B cell (primary cell): ENCODE results near the gene PAX1. TPM values are rescaled to one million over a fixed set of nuclear protein-coding genes. Genes with fewer than 3 reads are reported as not detected.

Experiments
- polyA plus RNA-seq: library from polyadenylated mRNA; depleted of rRNA; stranded (reverse); fragments of >200 nt; gene quantifications from 2 replicates; pipeline ENCODE4 v1.2.3, GENCODE V29; 2012
- small RNA-seq: library from RNA; depleted of rRNA; stranded (forward); fragments of <200 nt; gene quantifications from one replicate; pipeline ENCODE3, GENCODE V24; 2012; ENCODE audit warnings: low replicate concordance, low read depth; ENCODE audit not compliant: insufficient read length
- total RNA-seq, 2 donors: library from RNA; stranded (reverse); fragments of 120-200 nt in 1 of 2; gene quantifications; 1 replicate in 1 of 2; 2 replicates in 1 of 2; pipeline versions ENCODE4 v1.2.3 to v1.2.4, GENCODE V29; 2013 to 2022

PAX1 gene
- total and polyA plus RNA-seq, 2 donors (not counting 1 experiment from before 2014, with no cell fraction given), result not detected

Small RNA genes lying within 50 kb of the gene (small RNA-seq; reads per million reads assigned to genes)
- not detected for gene RPL41P1

Other genes with a start within 250 kb of the PAX1 start
- gene NKX2-2, start 191.6 kb upstream of the PAX1 start, total RNA-seq, result not detected in 2 replicates
- not detected in 2 replicates for gene NKX2-2, start 191.6 kb upstream of the PAX1 start, polyA plus RNA-seq